DND-41 (cell line): ENCODE data around the gene C1orf185.

Experiments used
- EZH2 ChIP-seq: IDR thresholded peaks from 3 replicates; pipeline ENCODE4 v1.6.1; 2012; ENCODE audit warnings: borderline replicate concordance, low read depth, mild to moderate bottlenecking, moderate library complexity, low read length, inconsistent platforms; ENCODE audit not compliant: severe bottlenecking
- TF ChIP-seq, protein P1 (sequence below): IDR thresholded peaks from 2 replicates; pipeline ENCODE4 v1.5.1; 2012; ENCODE audit warnings: borderline replicate concordance, low read length, moderate library complexity, mild to moderate bottlenecking; ENCODE audit not compliant: poor library complexity, severe bottlenecking; ENCODE audit errors: extremely low read depth

DNA sequence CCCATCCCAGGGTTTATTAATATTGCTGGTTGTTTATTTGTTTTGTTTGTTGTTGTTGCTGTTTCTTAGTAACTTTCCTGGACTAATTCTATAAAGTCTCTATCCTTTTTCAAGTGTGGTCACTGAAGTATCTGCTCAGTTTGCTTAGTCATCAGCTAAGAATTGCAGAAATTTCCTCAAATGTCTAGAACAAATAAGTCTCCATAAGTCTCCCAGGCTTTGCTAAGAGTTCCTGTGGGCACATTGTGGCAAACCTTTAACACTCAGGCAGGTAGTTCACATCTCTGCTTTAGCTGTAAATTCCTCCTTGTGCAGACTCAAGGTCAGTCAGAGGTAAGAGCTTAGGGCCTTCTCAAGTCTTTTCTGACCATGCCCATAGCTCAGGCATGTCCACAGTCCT lies 38.9 kb upstream of the C1orf185 start:
- TF ChIP-seq, protein P1, sequence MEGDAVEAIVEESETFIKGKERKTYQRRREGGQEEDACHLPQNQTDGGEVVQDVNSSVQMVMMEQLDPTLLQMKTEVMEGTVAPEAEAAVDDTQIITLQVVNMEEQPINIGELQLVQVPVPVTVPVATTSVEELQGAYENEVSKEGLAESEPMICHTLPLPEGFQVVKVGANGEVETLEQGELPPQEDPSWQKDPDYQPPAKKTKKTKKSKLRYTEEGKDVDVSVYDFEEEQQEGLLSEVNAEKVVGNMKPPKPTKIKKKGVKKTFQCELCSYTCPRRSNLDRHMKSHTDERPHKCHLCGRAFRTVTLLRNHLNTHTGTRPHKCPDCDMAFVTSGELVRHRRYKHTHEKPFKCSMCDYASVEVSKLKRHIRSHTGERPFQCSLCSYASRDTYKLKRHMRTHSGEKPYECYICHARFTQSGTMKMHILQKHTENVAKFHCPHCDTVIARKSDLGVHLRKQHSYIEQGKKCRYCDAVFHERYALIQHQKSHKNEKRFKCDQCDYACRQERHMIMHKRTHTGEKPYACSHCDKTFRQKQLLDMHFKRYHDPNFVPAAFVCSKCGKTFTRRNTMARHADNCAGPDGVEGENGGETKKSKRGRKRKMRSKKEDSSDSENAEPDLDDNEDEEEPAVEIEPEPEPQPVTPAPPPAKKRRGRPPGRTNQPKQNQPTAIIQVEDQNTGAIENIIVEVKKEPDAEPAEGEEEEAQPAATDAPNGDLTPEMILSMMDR, result no peak
- TF ChIP-seq EZH2, result no peak
